ENCODE data around the gene QRSL1.

The QRSL1 gene

DNA sequence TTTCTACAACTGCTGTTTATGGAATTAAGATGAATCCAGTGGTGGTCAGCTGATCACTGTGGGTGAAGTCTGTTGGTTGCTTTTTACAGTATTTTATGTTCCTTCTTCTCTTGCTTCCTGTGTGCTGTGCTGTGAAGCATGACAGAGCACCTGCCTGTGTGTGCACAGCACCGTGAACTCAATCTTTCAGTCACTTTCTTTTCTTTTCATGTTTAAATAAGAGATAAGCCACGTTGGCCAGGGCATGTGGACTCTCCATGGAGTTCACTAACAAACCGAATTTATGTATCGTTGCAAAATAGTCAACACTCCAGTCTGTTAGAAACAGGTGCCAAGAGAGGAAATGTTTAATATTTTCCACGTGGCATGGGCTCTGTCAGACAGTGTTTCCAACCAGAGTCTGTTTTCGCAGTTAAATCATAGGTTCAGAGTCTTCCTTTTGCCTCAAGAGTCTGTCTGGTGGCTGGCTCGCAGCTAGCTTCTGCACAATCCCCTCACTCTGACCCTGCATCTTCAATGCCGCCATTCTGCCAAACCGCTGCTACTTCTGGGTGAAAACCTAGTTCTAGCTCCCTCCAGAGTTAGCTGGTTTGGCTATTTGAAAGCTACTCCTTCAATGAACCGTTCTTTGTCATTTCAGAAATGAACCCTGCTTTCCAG lies 73.2 kb downstream of the QRSL1 start:
- no peak for DNase-seq (ENCODE audit: low read depth)
- no peak overlapping the region for H3K4me3 ChIP-seq (replicated peaks; ENCODE audit: low read depth, low read length)
- TF ChIP-seq, protein P1, sequence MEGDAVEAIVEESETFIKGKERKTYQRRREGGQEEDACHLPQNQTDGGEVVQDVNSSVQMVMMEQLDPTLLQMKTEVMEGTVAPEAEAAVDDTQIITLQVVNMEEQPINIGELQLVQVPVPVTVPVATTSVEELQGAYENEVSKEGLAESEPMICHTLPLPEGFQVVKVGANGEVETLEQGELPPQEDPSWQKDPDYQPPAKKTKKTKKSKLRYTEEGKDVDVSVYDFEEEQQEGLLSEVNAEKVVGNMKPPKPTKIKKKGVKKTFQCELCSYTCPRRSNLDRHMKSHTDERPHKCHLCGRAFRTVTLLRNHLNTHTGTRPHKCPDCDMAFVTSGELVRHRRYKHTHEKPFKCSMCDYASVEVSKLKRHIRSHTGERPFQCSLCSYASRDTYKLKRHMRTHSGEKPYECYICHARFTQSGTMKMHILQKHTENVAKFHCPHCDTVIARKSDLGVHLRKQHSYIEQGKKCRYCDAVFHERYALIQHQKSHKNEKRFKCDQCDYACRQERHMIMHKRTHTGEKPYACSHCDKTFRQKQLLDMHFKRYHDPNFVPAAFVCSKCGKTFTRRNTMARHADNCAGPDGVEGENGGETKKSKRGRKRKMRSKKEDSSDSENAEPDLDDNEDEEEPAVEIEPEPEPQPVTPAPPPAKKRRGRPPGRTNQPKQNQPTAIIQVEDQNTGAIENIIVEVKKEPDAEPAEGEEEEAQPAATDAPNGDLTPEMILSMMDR (IDR thresholded peaks at IDR 0.05; ENCODE audit: low read length, missing control alignments): no peak

DNA sequence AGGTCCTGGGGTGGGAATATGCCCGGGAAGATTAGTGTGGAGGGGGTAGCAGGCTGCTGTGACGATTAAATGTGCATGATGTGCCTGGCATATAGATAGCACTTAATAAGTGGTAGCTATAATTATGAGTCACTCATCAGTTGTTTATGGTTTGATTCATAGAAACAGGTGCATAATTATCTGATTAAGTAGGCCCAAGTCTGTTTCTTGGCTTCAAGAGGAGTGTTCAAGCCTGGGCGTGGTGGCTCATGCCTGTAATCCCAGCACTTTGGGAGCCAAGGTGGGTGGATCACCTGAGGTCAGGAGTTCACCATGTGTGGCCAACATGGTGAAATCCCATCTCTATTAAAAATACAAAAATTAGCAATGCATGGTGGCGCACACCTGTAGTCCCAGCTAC lies 74.9 kb downstream of the QRSL1 start:
- TF ChIP-seq, protein P1 (IDR thresholded peaks at IDR 0.05; ENCODE audit: low read length, missing control alignments): no peak
- DNase-seq (ENCODE audit: low read depth): no peak
- no peak overlapping the region for H3K4me3 ChIP-seq (replicated peaks; ENCODE audit: low read depth, low read length)

DNA sequence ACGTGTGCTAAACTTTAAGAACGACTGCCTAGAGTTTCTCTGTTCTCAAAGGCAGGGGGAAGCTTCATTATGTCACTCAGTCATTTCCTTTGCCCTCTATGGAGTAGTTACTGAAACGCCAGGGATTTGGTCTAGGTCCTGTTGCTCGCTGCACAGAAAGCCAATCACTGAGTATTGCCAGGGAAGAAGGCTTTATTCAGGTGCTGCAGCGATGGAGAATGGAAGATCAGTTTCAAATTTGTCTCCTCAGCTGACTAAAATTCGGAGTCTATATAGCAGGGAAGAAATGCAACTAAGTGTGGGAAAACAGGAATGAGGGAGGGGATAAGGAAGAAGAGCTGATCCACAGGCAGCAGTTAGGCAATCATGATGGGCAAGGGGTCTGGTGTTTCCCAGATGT lies 75.8 kb downstream of the QRSL1 start:
- no peak for DNase-seq (ENCODE audit: low read depth)
- no peak overlapping the region for H3K4me3 ChIP-seq (replicated peaks; ENCODE audit: low read depth, low read length)
- TF ChIP-seq, protein P1 (IDR thresholded peaks at IDR 0.05; ENCODE audit: low read length, missing control alignments): no peak

DNA sequence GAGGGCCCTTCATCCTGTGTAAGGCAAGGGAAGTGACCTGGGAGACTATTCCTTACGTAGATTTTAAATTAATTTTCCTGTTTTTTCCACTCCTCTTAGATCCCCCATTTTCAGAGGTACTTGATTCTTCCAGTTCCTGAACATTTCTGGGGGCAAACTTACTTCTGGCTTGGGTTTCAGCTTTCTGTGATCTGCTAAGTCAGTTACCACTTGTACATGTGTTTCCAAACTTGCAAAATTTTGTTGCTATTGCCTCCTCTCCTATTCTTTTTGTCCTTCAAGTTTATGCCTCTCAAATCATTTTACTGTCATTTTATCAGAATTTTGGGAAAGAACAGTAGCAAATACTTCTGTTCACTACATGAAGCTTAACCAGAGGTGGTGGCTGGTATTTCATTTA lies 81.2 kb downstream of the QRSL1 start:
- DNase-seq (ENCODE audit: low read depth): no peak
- TF ChIP-seq, protein P1 (IDR thresholded peaks at IDR 0.05; ENCODE audit: low read length, missing control alignments): no peak

DNA sequence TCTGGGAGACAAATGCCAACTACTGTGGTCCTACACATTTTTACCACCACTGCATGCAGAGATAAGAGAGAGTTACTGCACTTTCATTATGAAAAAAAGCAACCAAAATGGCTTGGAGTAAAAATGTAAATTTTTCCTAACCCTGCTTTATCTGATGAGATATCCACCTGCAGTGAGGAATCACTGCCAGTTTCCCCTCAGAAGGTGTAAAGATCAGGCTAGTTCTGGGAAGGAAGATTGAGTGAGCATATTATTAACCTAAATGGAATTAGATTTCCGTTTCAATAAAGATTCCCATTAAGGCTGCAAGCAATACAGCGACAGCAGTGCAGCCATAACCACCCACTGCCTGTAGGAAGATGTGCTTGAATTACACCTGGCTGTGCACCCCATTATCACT lies 84.9 kb downstream of the QRSL1 start:
- H3K4me3 ChIP-seq (replicated peaks; ENCODE audit: low read depth, low read length): no peak overlapping the region
- DNase-seq (ENCODE audit: low read depth): no peak
- TF ChIP-seq, protein P1 (IDR thresholded peaks at IDR 0.05; ENCODE audit: low read length, missing control alignments): no peak

More for the DNA sequence above, 81.2 kb downstream of the QRSL1 start:
- H3K4me3 ChIP-seq (replicated peaks; ENCODE audit: low read depth, low read length): no peak overlapping the region

DNA sequence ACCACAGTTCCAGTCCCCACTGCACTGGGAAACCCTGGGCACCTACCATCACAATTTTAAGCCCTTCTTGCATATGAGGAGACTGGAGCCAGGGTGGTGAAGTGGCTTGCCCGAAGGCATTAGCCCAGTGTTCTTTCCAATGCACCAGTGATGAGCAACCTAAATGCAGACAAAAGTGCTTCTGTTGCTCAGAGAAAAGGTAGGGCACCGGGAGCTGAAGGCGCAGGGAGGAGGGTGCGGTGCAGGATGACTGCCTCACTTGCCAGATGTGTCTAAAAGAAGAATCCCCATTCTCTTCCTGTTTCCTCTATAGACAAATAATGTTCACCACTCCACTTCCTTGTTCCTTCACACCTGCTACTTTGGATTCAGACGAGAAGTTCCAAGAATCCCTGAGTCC lies 86.5 kb downstream of the QRSL1 start:
- no peak overlapping the region for H3K4me3 ChIP-seq (replicated peaks; ENCODE audit: low read depth, low read length)
- no peak for DNase-seq (ENCODE audit: low read depth)
- TF ChIP-seq, protein P1 (IDR thresholded peaks at IDR 0.05; ENCODE audit: low read length, missing control alignments): no peak

DNA sequence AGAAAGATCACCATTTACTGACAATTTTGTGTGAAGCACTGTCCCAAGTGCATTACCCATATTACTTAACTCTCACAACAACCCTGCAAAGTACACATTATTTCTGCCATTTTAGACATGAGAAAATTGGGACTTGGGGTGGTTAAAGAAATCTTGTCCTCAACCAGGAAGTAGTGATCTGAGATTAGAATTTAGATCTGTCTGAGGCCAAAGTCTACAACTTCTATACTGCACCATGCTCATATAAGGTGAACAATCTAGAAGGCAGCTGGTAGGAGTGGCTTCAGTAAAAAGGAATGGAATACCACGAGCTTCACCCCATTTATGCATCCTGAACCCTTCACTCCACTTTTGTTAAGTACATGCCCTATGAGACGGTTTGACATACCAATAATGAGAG lies 87.6 kb downstream of the QRSL1 start:
- no peak for DNase-seq (ENCODE audit: low read depth)
- TF ChIP-seq, protein P1 (IDR thresholded peaks at IDR 0.05; ENCODE audit: low read length, missing control alignments): no peak
- no peak overlapping the region for H3K4me3 ChIP-seq (replicated peaks; ENCODE audit: low read depth, low read length)
